B cell (primary cell): ENCODE data around the gene TET1. TPM values are rescaled to one million over a fixed set of nuclear protein-coding genes. Genes with fewer than 3 reads are reported as not detected.
A peak's percentile ranks its signal among the peaks of the same experiment; 100 is the strongest.
"Not testable (repeated sequence)": the region's sequence is repeated elsewhere in the genome, so short reads cannot be mapped to it uniquely, and the experiment has no call there.

Experiments
- ATAC-seq: fragments of 200-7000 bp; cut with Tn5 transposase; one replicate; pipeline ENCODE4 v1.10.0; 2021; ENCODE audit warnings: low read depth, mild to moderate bottlenecking, moderate number of reproducible peaks, moderate library complexity
- CTCF ChIA-PET: fragments of 350-600 bp; sonication (Branson Sonifier 250); formaldehyde crosslinking; loops from one replicate; lab custom pipeline; 2021; ENCODE audit warnings: antibody characterized with exemption, inconsistent platforms; lab: Charles Lee
- POLR2A ChIA-PET: fragments of 350-600 bp; sonication (Branson Sonifier 250); formaldehyde crosslinking; loops from one replicate; lab custom pipeline; 2021; ENCODE audit warnings: antibody characterized with exemption; lab: Charles Lee
- DNase-seq: peaks from one replicate; pipeline ENCODE4 v3.0.0; 2013
- H2AFZ ChIP-seq: 2 replicates; pipeline ENCODE4 v1.6.1; 2012; ENCODE audit warnings: mild to moderate bottlenecking, low read depth, low read length; ENCODE audit not compliant: insufficient read depth, poor library complexity, severe bottlenecking
- H3K27ac ChIP-seq, 2 donors: 1 replicate in 1 of 2; 2 replicates in 1 of 2; pipeline ENCODE4 v1.5.1; 2012 to 2013; ENCODE audit warnings: low read length in 2 of 2, mild to moderate bottlenecking in 2 of 2, moderate library complexity in 1 of 2
- H3K27me3 ChIP-seq, 4 experiments: fragments of 200-600 bp in 1 of 4; sonication (generic) in 1 of 4; replicated peaks in 1 of 4; 1 replicate in 2 of 4; 2 replicates in 2 of 4; pipeline versions ENCODE4 v1.6.1 to v1.7.0; 2013 to 2016; ENCODE audit warnings: low read length in 3 of 4, mild to moderate bottlenecking in 2 of 4, mixed read lengths in 1 of 4, moderate library complexity in 1 of 4; ENCODE audit not compliant: insufficient read depth in 4 of 4, control insufficient read depth in 3 of 4; ENCODE audit errors: control extremely low read depth in 1 of 4
- H3K36me3 ChIP-seq, 2 experiments: replicated peaks in 1 of 2; 1 replicate in 1 of 2; 2 replicates in 1 of 2; pipeline versions ENCODE4 v1.6.1 to v1.7.1; 2013; ENCODE audit warnings: low read length in 1 of 2; ENCODE audit not compliant: insufficient read depth in 2 of 2, control insufficient read depth in 1 of 2; ENCODE audit errors: control extremely low read depth in 1 of 2, extremely low read depth in 1 of 2
- H3K4me1 ChIP-seq, 2 donors: fragments of 200-600 bp in 1 of 2; sonication (generic) in 1 of 2; 1 replicate in 1 of 2; 2 replicates in 1 of 2; pipeline versions ENCODE4 v1.5.1 to v1.6.1; 2013 to 2017; ENCODE audit warnings: low read length in 2 of 2; ENCODE audit not compliant: control insufficient read depth in 2 of 2, insufficient read depth in 2 of 2
- H3K4me2 ChIP-seq: replicated peaks from 2 replicates; pipeline ENCODE3; 2012; ENCODE audit warnings: mild to moderate bottlenecking, low read depth, low read length; ENCODE audit not compliant: poor library complexity, severe bottlenecking
- H3K4me3 ChIP-seq, 5 experiments: fragments of 200-600 bp in 1 of 5; sonication (generic) in 1 of 5; 1 replicate in 3 of 5; 2 replicates in 2 of 5; pipeline versions ENCODE4 v1.5.1 to v1.7.0; 2011 to 2016; ENCODE audit warnings: low read length in 4 of 5, mild to moderate bottlenecking in 4 of 5, low read depth in 2 of 5, control low read depth in 1 of 5, moderate library complexity in 1 of 5; ENCODE audit not compliant: insufficient read depth in 1 of 5; ENCODE audit errors: control extremely low read depth in 1 of 5, extremely low read depth in 1 of 5
- H3K79me2 ChIP-seq: fragments of 200-600 bp; sonication (generic); one replicate; pipeline ENCODE4 v1.6.0; 2016; ENCODE audit warnings: low read length; ENCODE audit not compliant: control insufficient read depth, insufficient read depth
- H3K9ac ChIP-seq: fragments of 200-600 bp; sonication (generic); 2 replicates; pipeline ENCODE4 v1.6.1; 2017; ENCODE audit warnings: mild to moderate bottlenecking, low read length, moderate library complexity
- H3K9me3 ChIP-seq, 3 donors: one replicate each; pipeline versions ENCODE4 v1.6.1 to v1.7.1; 2013; ENCODE audit warnings: low read length in 2 of 3; ENCODE audit not compliant: control insufficient read depth in 2 of 3, insufficient read depth in 1 of 3; ENCODE audit errors: control extremely low read depth in 1 of 3
- H4K20me1 ChIP-seq: 2 replicates; pipeline ENCODE4 v1.6.0; 2012; ENCODE audit warnings: mild to moderate bottlenecking, low read length; ENCODE audit not compliant: insufficient read depth, control insufficient read depth, poor library complexity, severe bottlenecking
- H3K27ac Mint-ChIP-seq: one replicate; pipeline ENCODE4 v1.8.0; 2021; ENCODE audit warnings: mixed read lengths
- H3K27me3 Mint-ChIP-seq: one replicate; pipeline ENCODE4 v1.8.0; 2021; ENCODE audit warnings: mixed read lengths
- H3K4me1 Mint-ChIP-seq: one replicate; pipeline ENCODE4 v1.8.0; 2021; ENCODE audit warnings: mixed read lengths
- H3K4me3 Mint-ChIP-seq: one replicate; pipeline ENCODE4 v1.8.0; 2021; ENCODE audit warnings: mixed read lengths
- H3K9me3 Mint-ChIP-seq: one replicate; pipeline ENCODE4 v1.8.0; 2022; ENCODE audit warnings: mixed read lengths; ENCODE audit not compliant: insufficient read depth
- EZH2 ChIP-seq: IDR thresholded peaks from 2 replicates; pipeline ENCODE4 v1.6.1; 2012; ENCODE audit warnings: borderline replicate concordance, low read depth, mild to moderate bottlenecking, moderate library complexity, low read length; ENCODE audit not compliant: insufficient read depth, poor library complexity, severe bottlenecking
- WGBS: methylation state at CpG from one replicate; pipeline ENCODE4 v1.1.5; 2013; ENCODE audit warnings: missing lambda C conversion rate; ENCODE audit not compliant: insufficient coverage; 5-methylcytosine and 5-hydroxymethylcytosine counted together
- intact Hi-C: fragments of 100-400 bp; cut with micrococcal nuclease; formaldehyde crosslinking; loops from one replicate; pipeline ENCODE4 v1.10.0; 2022
- polyA minus RNA-seq: library from RNA; depleted of rRNA, polyadenylated mRNA; stranded (reverse); fragments of >200 nt; gene quantifications from 2 replicates; pipeline ENCODE4 v1.2.3, GENCODE V29; 2012
- polyA plus RNA-seq: library from polyadenylated mRNA; depleted of rRNA; stranded (reverse); fragments of >200 nt; gene quantifications from 2 replicates; pipeline ENCODE4 v1.2.3, GENCODE V29; 2012
- total RNA-seq, 2 donors: library from RNA; stranded (reverse); fragments of 120-200 nt in 1 of 2; gene quantifications; 1 replicate in 1 of 2; 2 replicates in 1 of 2; pipeline versions ENCODE4 v1.2.3 to v1.2.4, GENCODE V29; 2013 to 2022
- TF ChIP-seq, protein P1 (sequence below): fragments of 200-600 bp; IDR thresholded peaks from one replicate; pipeline ENCODE4 v1.8.0; 2022; ENCODE audit warnings: antibody characterized with exemption, mild to moderate bottlenecking

TET1 gene
- total RNA-seq (1.1 and 1.4 TPM in 2 replicates), polyA plus RNA-seq (0.30 and 0.45 TPM in 2 replicates), polyA minus RNA-seq (1.2 and 1.3 TPM in 2 replicates)
- total RNA-seq (2013): 2.5 TPM

- Histone ChIP-seq H3K79me2 (no peaks in the 10 kb centered on the region), H3K9me3 (peaks cover 0 to 13% (median 0%) of the 10 kb centered on the region in 3 donors), H2AFZ (peak within 1 kb of the TSS; percentile 80), H3K4me2 (peak within 1 kb of the TSS; percentile 94), H3K4me1 (peaks cover 32 to 35% of the 10 kb centered on the region in 2 donors), H3K36me3 (no peaks in the 10 kb centered on the region), H3K27ac (no peak within 1 kb of the TSS), H4K20me1 (no peaks in the 10 kb centered on the region), H3K4me3 (peak within 1 kb of the TSS; percentile 21 to 64 (median 49)), H3K9ac (peak within 1 kb of the TSS; percentile 62), H3K27me3 (peaks cover 0 to 51% (median 31%) of the 10 kb centered on the region in 4 experiments)
- Mint-ChIP-seq H3K9me3 (no peaks in the 10 kb centered on the region), H3K4me3 (peak within 1 kb of the TSS; percentile 84), H3K4me1 (peaks cover 27% of the 10 kb centered on the region), H3K27ac (no peak within 1 kb of the TSS), H3K27me3 (peaks cover 73% of the 10 kb centered on the region)
- DNase-seq (peak; percentile 35), ATAC-seq (peak; percentile 28)
- POLR2A ChIA-PET: no interaction called here
- WGBS: 1% methylated on average over 64 of the region's 66 CpGs
- intact Hi-C loops: loop anchor here (2.0 kb wide), 1 partner anchor 40 kb away; no protein-coding TSS in a partner anchor
- CTCF ChIA-PET: no interaction called here
- TF ChIP-seq, protein P1, sequence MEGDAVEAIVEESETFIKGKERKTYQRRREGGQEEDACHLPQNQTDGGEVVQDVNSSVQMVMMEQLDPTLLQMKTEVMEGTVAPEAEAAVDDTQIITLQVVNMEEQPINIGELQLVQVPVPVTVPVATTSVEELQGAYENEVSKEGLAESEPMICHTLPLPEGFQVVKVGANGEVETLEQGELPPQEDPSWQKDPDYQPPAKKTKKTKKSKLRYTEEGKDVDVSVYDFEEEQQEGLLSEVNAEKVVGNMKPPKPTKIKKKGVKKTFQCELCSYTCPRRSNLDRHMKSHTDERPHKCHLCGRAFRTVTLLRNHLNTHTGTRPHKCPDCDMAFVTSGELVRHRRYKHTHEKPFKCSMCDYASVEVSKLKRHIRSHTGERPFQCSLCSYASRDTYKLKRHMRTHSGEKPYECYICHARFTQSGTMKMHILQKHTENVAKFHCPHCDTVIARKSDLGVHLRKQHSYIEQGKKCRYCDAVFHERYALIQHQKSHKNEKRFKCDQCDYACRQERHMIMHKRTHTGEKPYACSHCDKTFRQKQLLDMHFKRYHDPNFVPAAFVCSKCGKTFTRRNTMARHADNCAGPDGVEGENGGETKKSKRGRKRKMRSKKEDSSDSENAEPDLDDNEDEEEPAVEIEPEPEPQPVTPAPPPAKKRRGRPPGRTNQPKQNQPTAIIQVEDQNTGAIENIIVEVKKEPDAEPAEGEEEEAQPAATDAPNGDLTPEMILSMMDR: no peak
- TF ChIP-seq EZH2: no peak
These were observed at the start of gene TET1 for GRCh38 chr10:68560186-68560942. Gene TET1 (plus strand): TSS chr10:68560337. CDS start chr10:68572339, 12,002 bp downstream.

GRCh38 chr10:68516216-68516615 lies 43.9 kb upstream of the TET1 start:
- H3K9me3 Mint-ChIP-seq, H3K4me1 Mint-ChIP-seq, DNase-seq, H3K9me3 ChIP-seq, intact Hi-C loops, H3K27me3 ChIP-seq, H3K27me3 Mint-ChIP-seq, H3K4me2 ChIP-seq, H3K36me3 ChIP-seq, H3K4me3 ChIP-seq, H3K4me3 Mint-ChIP-seq, H4K20me1 ChIP-seq, H3K27ac ChIP-seq, H3K9ac ChIP-seq, H3K27ac Mint-ChIP-seq, CTCF ChIA-PET, POLR2A ChIA-PET, H3K4me1 ChIP-seq, H3K79me2 ChIP-seq, H2AFZ ChIP-seq, ATAC-seq: not testable (repeated sequence)
- 100% methylated on average over 2 of the region's 2 CpGs for WGBS
